ENCODE measurements around the gene RSPH3. TPM values are rescaled to one million over a fixed set of nuclear protein-coding genes. Genes with fewer than 3 reads are reported as not detected.

RSPH3 gene
- total and polyA plus RNA-seq, 2 of the 8 experiments (the other 6 are each of a cell fraction or from before 2014, with no cell fraction given), result 0.60 to 2.7 TPM

DNA sequence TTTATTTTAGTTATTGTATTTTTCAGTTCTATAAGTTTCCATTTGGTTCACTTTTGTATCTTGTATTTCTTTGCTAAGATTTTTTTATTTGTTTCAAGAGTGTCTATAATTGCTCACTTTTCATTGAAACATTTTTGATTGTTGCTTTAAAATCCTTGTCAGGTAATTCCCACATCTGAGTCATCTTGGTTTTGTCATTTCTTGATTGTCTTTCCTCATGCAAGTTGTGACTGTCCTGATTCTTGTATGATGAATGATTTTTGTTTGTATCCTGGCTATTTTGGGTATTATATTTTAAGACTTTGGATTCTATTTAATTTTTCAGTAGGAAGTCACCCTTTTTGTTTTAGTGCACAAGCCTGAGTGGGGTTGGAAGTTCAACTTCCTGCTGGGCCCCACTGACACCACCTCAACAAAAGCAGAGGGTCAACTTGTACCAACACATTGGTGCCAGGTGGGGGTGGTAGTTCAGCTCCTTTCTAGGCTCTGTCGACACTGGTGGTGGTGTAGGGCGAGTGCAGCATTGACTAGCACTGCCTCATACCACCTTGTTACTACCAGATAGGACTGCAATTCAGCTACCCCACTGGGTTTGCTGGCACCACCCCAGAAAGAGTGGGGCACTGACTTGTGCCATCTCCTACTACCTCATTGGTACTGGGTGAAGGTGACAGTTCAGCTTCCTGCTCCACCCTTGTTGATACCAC lies 8.8 kb downstream of the RSPH3 start:
- POLR2A ChIA-PET (ENCODE audit: partially characterized antibody), result interaction anchor here (1.0 to 1.4 kb wide), 2 partner anchors 9 to 17 kb away, joined by 3 to 5 read pairs; partner anchors contain the start of gene RSPH3
- no peak overlapping the region for H2BK5ac ChIP-seq (ENCODE audit: low read depth, low read length)
- no peak overlapping the region for H2AFZ ChIP-seq (ENCODE audit: low read length)
- no peak overlapping the region for H4K91ac ChIP-seq (replicated peaks; ENCODE audit: insufficient read length, low read length)
- H4K5ac ChIP-seq (ENCODE audit: insufficient read length, low read depth, low read length), result no peak overlapping the region
- FAIRE-seq, result no peak
- WGBS, 2 experiments (ENCODE audit: extremely low coverage in 1 of 2, insufficient coverage in 1 of 2, insufficient read length in 1 of 2, insufficient replicate concordance in 2 of 2, low coverage in 1 of 2, low lambda C conversion rate in 2 of 2, missing lambda C conversion rate in 1 of 2), result 96% methylated on average over 2 of the region's 2 CpGs; no CpG with 5 or more reads in 1 of the 2 experiments
- no peak for DNase-seq (ENCODE audit: low read depth in 1 of 2, low spot score in 2 of 2)
- H3K23me2 ChIP-seq (ENCODE audit: low read depth, low read length), result no peaks in the 10 kb centered on the region
- H3K36me3 ChIP-seq (ENCODE audit: control insufficient read depth in 2 of 4, insufficient read depth in 4 of 4, low read length in 3 of 4), result no peaks in the 10 kb centered on the region
- H2BK12ac ChIP-seq (ENCODE audit: low read depth, low read length), result no peak overlapping the region
- no peaks in the 10 kb centered on the region for H3K79me2 ChIP-seq (ENCODE audit: control insufficient read depth in 1 of 2, insufficient read depth in 2 of 2, low read length in 2 of 2)
- H3K14ac ChIP-seq (ENCODE audit: insufficient read length), result no peak overlapping the region
- no peak overlapping the region for H2BK15ac ChIP-seq (ENCODE audit: low read length)
- no peak overlapping the region for H4K8ac ChIP-seq (ENCODE audit: extremely low read depth, insufficient read depth, low read length)
- H2BK20ac ChIP-seq (ENCODE audit: low read length), result no peak overlapping the region
- no peak overlapping the region for H2AK5ac ChIP-seq (ENCODE audit: low read depth, low read length)
- H4K20me1 ChIP-seq (replicated peaks in 1 of 2; ENCODE audit: control insufficient read depth in 1 of 2, insufficient read depth in 2 of 2, low read length in 2 of 2), result no peaks in the 10 kb centered on the region
- no peak overlapping the region for H2BK120ac ChIP-seq (replicated peaks; ENCODE audit: low read depth, low read length)
- H3K79me1 ChIP-seq (ENCODE audit: low read depth, low read length), result no peaks in the 10 kb centered on the region
- no peak overlapping the region for H3K4me2 ChIP-seq (ENCODE audit: insufficient read depth in 1 of 2, low read depth in 2 of 2, low read length in 2 of 2)
- CTCF ChIA-PET (ENCODE audit: partially characterized antibody), result interaction anchor here (0.7 to 1.9 kb wide), 7 partner anchors 12 to 503 kb away, joined by 3 to 5 read pairs (median 4); no protein-coding TSS in a partner anchor
- H3K56ac ChIP-seq (replicated peaks; ENCODE audit: insufficient read length, low read depth, low read length), result no peak overlapping the region
- H3K4me1 ChIP-seq (replicated peaks in 1 of 4; ENCODE audit: control insufficient read depth in 3 of 4, insufficient read depth in 4 of 4, low read length in 3 of 4), result no peaks in the 10 kb centered on the region
- no peaks in the 10 kb centered on the region for H3K27me3 ChIP-seq (replicated peaks in 1 of 4; ENCODE audit: control insufficient read depth in 3 of 4, extremely low read depth in 1 of 4, insufficient read depth in 3 of 4, low read length in 3 of 4)
- H3K4me3 ChIP-seq (ENCODE audit: extremely low read depth in 1 of 4, insufficient read depth in 2 of 4, low read depth in 3 of 4, low read length in 4 of 4), result no peak overlapping the region
- H3K27ac ChIP-seq (ENCODE audit: low read depth, low read length), result no peak overlapping the region
- no peak overlapping the region for H3K23ac ChIP-seq (ENCODE audit: insufficient read length)
- no peak overlapping the region for H3K4ac ChIP-seq (replicated peaks; ENCODE audit: insufficient read length, low read depth, low read length)
- no peaks in the 10 kb centered on the region for H3K9me3 ChIP-seq (ENCODE audit: insufficient read depth in 2 of 2, low read depth in 1 of 2, low read length in 1 of 2)
- no peak overlapping the region for H3K18ac ChIP-seq (ENCODE audit: extremely low read depth, low read length)
- no peak overlapping the region for H3K9ac ChIP-seq (replicated peaks in 1 of 4; ENCODE audit: extremely low read depth in 1 of 4, low read depth in 3 of 4, low read length in 3 of 4)
- TF ChIP-seq TBP (IDR thresholded peaks at IDR 0.05; ENCODE audit: low read depth, low read length), result no peak
- no peak for TF ChIP-seq EZH2 (IDR thresholded peaks at IDR 0.05; ENCODE audit: low read depth, low read length, severe bottlenecking)
- no peak for TF ChIP-seq RBBP5 (IDR thresholded peaks at IDR 0.05; ENCODE audit: borderline replicate concordance, low read depth, low read length)
- TF ChIP-seq, protein P1, sequence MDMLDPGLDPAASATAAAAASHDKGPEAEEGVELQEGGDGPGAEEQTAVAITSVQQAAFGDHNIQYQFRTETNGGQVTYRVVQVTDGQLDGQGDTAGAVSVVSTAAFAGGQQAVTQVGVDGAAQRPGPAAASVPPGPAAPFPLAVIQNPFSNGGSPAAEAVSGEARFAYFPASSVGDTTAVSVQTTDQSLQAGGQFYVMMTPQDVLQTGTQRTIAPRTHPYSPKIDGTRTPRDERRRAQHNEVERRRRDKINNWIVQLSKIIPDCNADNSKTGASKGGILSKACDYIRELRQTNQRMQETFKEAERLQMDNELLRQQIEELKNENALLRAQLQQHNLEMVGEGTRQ (IDR thresholded peaks at IDR 0.05; ENCODE audit: low read length), result no peak
- no peak for TF ChIP-seq POU5F1 (IDR thresholded peaks at IDR 0.05; ENCODE audit: low read depth, low read length)
- TF ChIP-seq CBX8 (IDR thresholded peaks at IDR 0.05; ENCODE audit: borderline replicate concordance, low read depth, low read length), result no peak
- TF ChIP-seq PHF8 (conservative IDR thresholded peaks at IDR 0.05; ENCODE audit: low read depth, low read length), result no peak
- no peak for TF ChIP-seq HDAC6 (IDR thresholded peaks at IDR 0.05; ENCODE audit: low read depth, low read length)
- TF ChIP-seq, protein P2, sequence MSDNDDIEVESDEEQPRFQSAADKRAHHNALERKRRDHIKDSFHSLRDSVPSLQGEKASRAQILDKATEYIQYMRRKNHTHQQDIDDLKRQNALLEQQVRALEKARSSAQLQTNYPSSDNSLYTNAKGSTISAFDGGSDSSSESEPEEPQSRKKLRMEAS (IDR thresholded peaks at IDR 0.05), result no peak
- peak; percentile 22 to 49; a peak in 3 of 4 replicates for TF ChIP-seq RAD21 (IDR thresholded peaks at IDR 0.05 in 1 of 2, conservative IDR thresholded peaks at IDR 0.05 in 1 of 2; ENCODE audit: low read depth in 2 of 2, low read length in 2 of 2)

All from H1 (cell line).